RPMI7951 (cell line): ENCODE data around the gene CLTB. TPM values are rescaled to one million over a fixed set of nuclear protein-coding genes. Genes with fewer than 3 reads are reported as not detected.

Source experiments
- DNase-seq: peaks from one replicate; pipeline ENCODE4 v3.0.0-alpha.2; 2012; ENCODE audit warnings: low read depth
- total RNA-seq: library from RNA; depleted of rRNA; stranded (reverse); fragments of >200 nt; shearing (Covaris generic); gene quantifications from 2 replicates; pipeline ENCODE4 v1.2.3, GENCODE V29; 2014

The CLTB gene
- total RNA-seq, 1 experiment from 2014 or later = 70.2 TPM

- DNase-seq = no peak
Measured at GRCh38 chr5:176383248-176383905, 33.0 kb downstream of the CLTB start.

- DNase-seq = no peak
Measured at GRCh38 chr5:176382721-176383120, 33.6 kb downstream of the CLTB start.

GRCh38 chr5:176381979-176382378, 34.4 kb downstream of the CLTB start:
- no peak for DNase-seq

GRCh38 chr5:176381423-176381822, 34.9 kb downstream of the CLTB start:
- DNase-seq = no peak

GRCh38 chr5:176379881-176380280, 36.5 kb downstream of the CLTB start:
- no peak for DNase-seq

- DNase-seq = no peak
Measured at GRCh38 chr5:176373100-176373818, 43.1 kb downstream of the CLTB start.

- DNase-seq = no peak
Measured at GRCh38 chr5:176371621-176372539, 44.5 kb downstream of the CLTB start.

GRCh38 chr5:176369934-176370711, 46.2 kb downstream of the CLTB start:
- DNase-seq = no peak

GRCh38 chr5:176368726-176369125, 47.6 kb downstream of the CLTB start:
- no peak for DNase-seq

GRCh38 chr5:176366232-176366894, 50.0 kb downstream of the CLTB start:
- no peak for DNase-seq

GRCh38 chr5:176365351-176366231, 50.7 kb downstream of the CLTB start, which contains the start of gene ARL10:
TSS of gene ARL10 (plus strand) at chr5:176365487. CDS start at chr5:176365564, 77 bp downstream.
- peak; percentile 51 for DNase-seq

- DNase-seq = no peak
Measured at GRCh38 chr5:176364765-176365350, 51.5 kb downstream of the CLTB start.

- DNase-seq = no peak
Measured at GRCh38 chr5:176362233-176362490, 54.2 kb downstream of the CLTB start.

GRCh38 chr5:176361437-176362232, 54.7 kb downstream of the CLTB start, which contains the start of gene KIAA1191:
TSS of gene KIAA1191 (minus strand) at chr5:176361764. CDS start at chr5:176359508, 2,256 bp downstream.
- DNase-seq = peak; percentile 88

GRCh38 chr5:176360894-176361436, 55.4 kb downstream of the CLTB start:
- no peak for DNase-seq

GRCh38 chr5:176359658-176360057, 56.7 kb downstream of the CLTB start:
- DNase-seq = peak; percentile 11

- DNase-seq = no peak
Measured at GRCh38 chr5:176356179-176356566, 60.2 kb downstream of the CLTB start.

- no peak for DNase-seq
Measured at GRCh38 chr5:176355400-176356178, 60.8 kb downstream of the CLTB start.
